Measurements from ENCODE around the gene EPB41L4B.

DNA sequence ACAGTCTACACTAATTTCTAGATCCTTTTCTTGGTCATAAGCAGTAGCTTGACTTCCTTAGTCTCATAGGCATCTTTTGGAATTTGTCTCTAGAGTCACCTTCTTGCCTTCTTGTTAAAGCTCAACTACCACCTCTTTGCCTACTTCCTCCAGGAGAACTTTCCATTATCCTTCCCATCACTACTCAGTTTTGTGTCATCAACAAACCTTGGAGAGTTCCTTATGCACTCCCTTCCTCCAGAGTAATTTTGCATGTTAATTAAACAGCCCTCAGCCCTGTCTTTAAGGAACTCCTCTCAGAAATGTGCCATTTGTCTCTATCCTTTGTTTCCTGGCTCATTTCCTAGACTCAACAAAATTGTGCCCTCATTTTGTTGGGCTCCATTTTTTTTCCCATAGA, 4.2 kb upstream of the EPB41L4B start:
- TF ChIP-seq, protein P1, sequence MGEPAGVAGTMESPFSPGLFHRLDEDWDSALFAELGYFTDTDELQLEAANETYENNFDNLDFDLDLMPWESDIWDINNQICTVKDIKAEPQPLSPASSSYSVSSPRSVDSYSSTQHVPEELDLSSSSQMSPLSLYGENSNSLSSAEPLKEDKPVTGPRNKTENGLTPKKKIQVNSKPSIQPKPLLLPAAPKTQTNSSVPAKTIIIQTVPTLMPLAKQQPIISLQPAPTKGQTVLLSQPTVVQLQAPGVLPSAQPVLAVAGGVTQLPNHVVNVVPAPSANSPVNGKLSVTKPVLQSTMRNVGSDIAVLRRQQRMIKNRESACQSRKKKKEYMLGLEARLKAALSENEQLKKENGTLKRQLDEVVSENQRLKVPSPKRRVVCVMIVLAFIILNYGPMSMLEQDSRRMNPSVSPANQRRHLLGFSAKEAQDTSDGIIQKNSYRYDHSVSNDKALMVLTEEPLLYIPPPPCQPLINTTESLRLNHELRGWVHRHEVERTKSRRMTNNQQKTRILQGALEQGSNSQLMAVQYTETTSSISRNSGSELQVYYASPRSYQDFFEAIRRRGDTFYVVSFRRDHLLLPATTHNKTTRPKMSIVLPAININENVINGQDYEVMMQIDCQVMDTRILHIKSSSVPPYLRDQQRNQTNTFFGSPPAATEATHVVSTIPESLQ (CRISPR knock-in tag; conservative IDR thresholded peaks at IDR 0.05) = no peak
- no peak for TF ChIP-seq MBNL3 (CRISPR knock-in tag; conservative IDR thresholded peaks at IDR 0.05)
- TF ChIP-seq FOXA1 (IDR thresholded peaks at IDR 0.05) = no peak
- no peak for TF ChIP-seq FOXA1 (CRISPR knock-in tag; IDR thresholded peaks at IDR 0.05)
- TF ChIP-seq SRF (IDR thresholded peaks at IDR 0.05; ENCODE audit: low read depth, low read length) = no peak
- no peak for TF ChIP-seq RXRA (CRISPR knock-in tag; IDR thresholded peaks at IDR 0.05)
- no peak for TF ChIP-seq SMC3 (IDR thresholded peaks at IDR 0.05; ENCODE audit: low read length)
- TF ChIP-seq BRCA1 (CRISPR knock-in tag; IDR thresholded peaks at IDR 0.05) = no peak
- TF ChIP-seq, protein P2, sequence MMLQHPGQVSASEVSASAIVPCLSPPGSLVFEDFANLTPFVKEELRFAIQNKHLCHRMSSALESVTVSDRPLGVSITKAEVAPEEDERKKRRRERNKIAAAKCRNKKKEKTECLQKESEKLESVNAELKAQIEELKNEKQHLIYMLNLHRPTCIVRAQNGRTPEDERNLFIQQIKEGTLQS (CRISPR knock-in tag; IDR thresholded peaks at IDR 0.05) = no peak
- TF ChIP-seq, protein P3, sequence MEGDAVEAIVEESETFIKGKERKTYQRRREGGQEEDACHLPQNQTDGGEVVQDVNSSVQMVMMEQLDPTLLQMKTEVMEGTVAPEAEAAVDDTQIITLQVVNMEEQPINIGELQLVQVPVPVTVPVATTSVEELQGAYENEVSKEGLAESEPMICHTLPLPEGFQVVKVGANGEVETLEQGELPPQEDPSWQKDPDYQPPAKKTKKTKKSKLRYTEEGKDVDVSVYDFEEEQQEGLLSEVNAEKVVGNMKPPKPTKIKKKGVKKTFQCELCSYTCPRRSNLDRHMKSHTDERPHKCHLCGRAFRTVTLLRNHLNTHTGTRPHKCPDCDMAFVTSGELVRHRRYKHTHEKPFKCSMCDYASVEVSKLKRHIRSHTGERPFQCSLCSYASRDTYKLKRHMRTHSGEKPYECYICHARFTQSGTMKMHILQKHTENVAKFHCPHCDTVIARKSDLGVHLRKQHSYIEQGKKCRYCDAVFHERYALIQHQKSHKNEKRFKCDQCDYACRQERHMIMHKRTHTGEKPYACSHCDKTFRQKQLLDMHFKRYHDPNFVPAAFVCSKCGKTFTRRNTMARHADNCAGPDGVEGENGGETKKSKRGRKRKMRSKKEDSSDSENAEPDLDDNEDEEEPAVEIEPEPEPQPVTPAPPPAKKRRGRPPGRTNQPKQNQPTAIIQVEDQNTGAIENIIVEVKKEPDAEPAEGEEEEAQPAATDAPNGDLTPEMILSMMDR (CRISPR knock-in tag; IDR thresholded peaks at IDR 0.05) = no peak
- TF ChIP-seq, protein P4, sequence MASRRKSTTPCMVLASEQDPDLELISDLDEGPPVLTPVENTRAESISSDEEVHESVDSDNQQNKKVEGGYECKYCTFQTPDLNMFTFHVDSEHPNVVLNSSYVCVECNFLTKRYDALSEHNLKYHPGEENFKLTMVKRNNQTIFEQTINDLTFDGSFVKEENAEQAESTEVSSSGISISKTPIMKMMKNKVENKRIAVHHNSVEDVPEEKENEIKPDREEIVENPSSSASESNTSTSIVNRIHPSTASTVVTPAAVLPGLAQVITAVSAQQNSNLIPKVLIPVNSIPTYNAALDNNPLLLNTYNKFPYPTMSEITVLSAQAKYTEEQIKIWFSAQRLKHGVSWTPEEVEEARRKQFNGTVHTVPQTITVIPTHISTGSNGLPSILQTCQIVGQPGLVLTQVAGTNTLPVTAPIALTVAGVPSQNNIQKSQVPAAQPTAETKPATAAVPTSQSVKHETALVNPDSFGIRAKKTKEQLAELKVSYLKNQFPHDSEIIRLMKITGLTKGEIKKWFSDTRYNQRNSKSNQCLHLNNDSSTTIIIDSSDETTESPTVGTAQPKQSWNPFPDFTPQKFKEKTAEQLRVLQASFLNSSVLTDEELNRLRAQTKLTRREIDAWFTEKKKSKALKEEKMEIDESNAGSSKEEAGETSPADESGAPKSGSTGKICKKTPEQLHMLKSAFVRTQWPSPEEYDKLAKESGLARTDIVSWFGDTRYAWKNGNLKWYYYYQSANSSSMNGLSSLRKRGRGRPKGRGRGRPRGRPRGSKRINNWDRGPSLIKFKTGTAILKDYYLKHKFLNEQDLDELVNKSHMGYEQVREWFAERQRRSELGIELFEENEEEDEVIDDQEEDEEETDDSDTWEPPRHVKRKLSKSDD (CRISPR knock-in tag; IDR thresholded peaks at IDR 0.05; ENCODE audit: low read depth) = no peak
- no peak for TF ChIP-seq HNRNPK (IDR thresholded peaks at IDR 0.05; ENCODE audit: low read depth, low read length, poor library complexity, severe bottlenecking)
- no peak for TF ChIP-seq RELA (CRISPR knock-in tag; IDR thresholded peaks at IDR 0.05)
- no peak for TF ChIP-seq ATF7 (IDR thresholded peaks at IDR 0.05)
- no peak for TF ChIP-seq ATF7 (CRISPR knock-in tag; IDR thresholded peaks at IDR 0.05)

Measured in HepG2 (cell line).